Measurements from ENCODE around the gene COL23A1.

The COL23A1 gene

GRCh38 chr5:178347956-178348355 is 242.2 kb downstream of the COL23A1 start:
- no peak overlapping the region for H3K4me3 ChIP-seq (ENCODE audit: low read length)
- H3K9ac ChIP-seq (ENCODE audit: low read length) = no peak overlapping the region
- no peak overlapping the region for H3K27ac ChIP-seq (ENCODE audit: low read length)
- H3K4me1 ChIP-seq (ENCODE audit: control insufficient read depth, low read depth, low read length) = peaks cover 7% of the 10 kb centered on the region
- no peaks in the 10 kb centered on the region for H3K36me3 ChIP-seq (ENCODE audit: control insufficient read depth, low read depth, low read length)
- H3K27me3 ChIP-seq (ENCODE audit: control insufficient read depth, insufficient read depth, low read length) = no peaks in the 10 kb centered on the region
- no peaks in the 10 kb centered on the region for H3K9me3 ChIP-seq (ENCODE audit: control insufficient read depth, low read depth, low read length)

- no peaks in the 10 kb centered on the region for H3K9me3 ChIP-seq (ENCODE audit: control insufficient read depth, low read depth, low read length)
- H3K27ac ChIP-seq (ENCODE audit: low read length) = no peak overlapping the region
- H3K9ac ChIP-seq (ENCODE audit: low read length) = no peak overlapping the region
- no peak overlapping the region for H3K4me3 ChIP-seq (ENCODE audit: low read length)
- no peaks in the 10 kb centered on the region for H3K27me3 ChIP-seq (ENCODE audit: control insufficient read depth, insufficient read depth, low read length)
- H3K4me1 ChIP-seq (ENCODE audit: control insufficient read depth, low read depth, low read length) = peaks cover 7% of the 10 kb centered on the region
- H3K36me3 ChIP-seq (ENCODE audit: control insufficient read depth, low read depth, low read length) = no peaks in the 10 kb centered on the region
These were observed 243.4 kb downstream of the COL23A1 start for GRCh38 chr5:178346607-178347334.

GRCh38 chr5:178343306-178343705 is 246.9 kb downstream of the COL23A1 start:
- H3K9me3 ChIP-seq (ENCODE audit: control insufficient read depth, low read depth, low read length) = no peaks in the 10 kb centered on the region
- no peak overlapping the region for H3K4me3 ChIP-seq (ENCODE audit: low read length)
- no peak overlapping the region for H3K9ac ChIP-seq (ENCODE audit: low read length)
- no peaks in the 10 kb centered on the region for H3K4me1 ChIP-seq (ENCODE audit: control insufficient read depth, low read depth, low read length)
- no peaks in the 10 kb centered on the region for H3K27me3 ChIP-seq (ENCODE audit: control insufficient read depth, insufficient read depth, low read length)
- no peaks in the 10 kb centered on the region for H3K36me3 ChIP-seq (ENCODE audit: control insufficient read depth, low read depth, low read length)
- H3K27ac ChIP-seq (ENCODE audit: low read length) = no peak overlapping the region

GRCh38 chr5:178341851-178342140 is 248.4 kb downstream of the COL23A1 start:
- H3K4me1 ChIP-seq (ENCODE audit: control insufficient read depth, low read depth, low read length) = no peaks in the 10 kb centered on the region
- no peak overlapping the region for H3K27ac ChIP-seq (ENCODE audit: low read length)
- no peaks in the 10 kb centered on the region for H3K27me3 ChIP-seq (ENCODE audit: control insufficient read depth, insufficient read depth, low read length)
- H3K4me3 ChIP-seq (ENCODE audit: low read length) = no peak overlapping the region
- H3K36me3 ChIP-seq (ENCODE audit: control insufficient read depth, low read depth, low read length) = no peaks in the 10 kb centered on the region
- H3K9me3 ChIP-seq (ENCODE audit: control insufficient read depth, low read depth, low read length) = no peaks in the 10 kb centered on the region
- H3K9ac ChIP-seq (ENCODE audit: low read length) = no peak overlapping the region

GRCh38 chr5:178341091-178341850 is 248.9 kb downstream of the COL23A1 start:
- Histone ChIP-seq H3K4me3 (ENCODE audit: low read length) (no peak overlapping the region), H3K36me3 (ENCODE audit: control insufficient read depth, low read depth, low read length) (no peaks in the 10 kb centered on the region), H3K27me3 (ENCODE audit: control insufficient read depth, insufficient read depth, low read length) (no peaks in the 10 kb centered on the region), H3K9me3 (ENCODE audit: control insufficient read depth, low read depth, low read length) (no peaks in the 10 kb centered on the region), H3K9ac (ENCODE audit: low read length) (no peak overlapping the region), H3K27ac (ENCODE audit: low read length) (no peak overlapping the region), H3K4me1 (ENCODE audit: control insufficient read depth, low read depth, low read length) (no peaks in the 10 kb centered on the region)

GRCh38 chr5:178340637-178341036 is 249.6 kb downstream of the COL23A1 start:
- Histone ChIP-seq H3K27me3 (ENCODE audit: control insufficient read depth, insufficient read depth, low read length) (no peaks in the 10 kb centered on the region), H3K9ac (ENCODE audit: low read length) (no peak overlapping the region), H3K4me3 (ENCODE audit: low read length) (no peak overlapping the region), H3K9me3 (ENCODE audit: control insufficient read depth, low read depth, low read length) (no peaks in the 10 kb centered on the region), H3K27ac (ENCODE audit: low read length) (no peak overlapping the region), H3K4me1 (ENCODE audit: control insufficient read depth, low read depth, low read length) (no peaks in the 10 kb centered on the region), H3K36me3 (ENCODE audit: control insufficient read depth, low read depth, low read length) (no peaks in the 10 kb centered on the region)

GRCh38 chr5:178340187-178340586 is 250.0 kb downstream of the COL23A1 start:
- Histone ChIP-seq H3K9ac (ENCODE audit: low read length) (no peak overlapping the region), H3K4me1 (ENCODE audit: control insufficient read depth, low read depth, low read length) (no peaks in the 10 kb centered on the region), H3K36me3 (ENCODE audit: control insufficient read depth, low read depth, low read length) (no peaks in the 10 kb centered on the region), H3K27me3 (ENCODE audit: control insufficient read depth, insufficient read depth, low read length) (no peaks in the 10 kb centered on the region), H3K4me3 (ENCODE audit: low read length) (no peak overlapping the region), H3K9me3 (ENCODE audit: control insufficient read depth, low read depth, low read length) (no peaks in the 10 kb centered on the region), H3K27ac (ENCODE audit: low read length) (no peak overlapping the region)

GRCh38 chr5:178339272-178339671 is 250.9 kb downstream of the COL23A1 start:
- no peaks in the 10 kb centered on the region for H3K27me3 ChIP-seq (ENCODE audit: control insufficient read depth, insufficient read depth, low read length)
- no peak overlapping the region for H3K27ac ChIP-seq (ENCODE audit: low read length)
- H3K36me3 ChIP-seq (ENCODE audit: control insufficient read depth, low read depth, low read length) = no peaks in the 10 kb centered on the region
- H3K4me3 ChIP-seq (ENCODE audit: low read length) = no peak overlapping the region
- H3K4me1 ChIP-seq (ENCODE audit: control insufficient read depth, low read depth, low read length) = no peaks in the 10 kb centered on the region
- H3K9me3 ChIP-seq (ENCODE audit: control insufficient read depth, low read depth, low read length) = no peaks in the 10 kb centered on the region
- no peak overlapping the region for H3K9ac ChIP-seq (ENCODE audit: low read length)

- H3K27me3 ChIP-seq (ENCODE audit: control insufficient read depth, insufficient read depth, low read length) = no peaks in the 10 kb centered on the region
- no peak overlapping the region for H3K9ac ChIP-seq (ENCODE audit: low read length)
- H3K27ac ChIP-seq (ENCODE audit: low read length) = no peak overlapping the region
- H3K4me3 ChIP-seq (ENCODE audit: low read length) = no peak overlapping the region
- H3K9me3 ChIP-seq (ENCODE audit: control insufficient read depth, low read depth, low read length) = no peaks in the 10 kb centered on the region
- no peaks in the 10 kb centered on the region for H3K36me3 ChIP-seq (ENCODE audit: control insufficient read depth, low read depth, low read length)
- H3K4me1 ChIP-seq (ENCODE audit: control insufficient read depth, low read depth, low read length) = no peaks in the 10 kb centered on the region
These were observed 251.4 kb downstream of the COL23A1 start for GRCh38 chr5:178338750-178339144.

GRCh38 chr5:178338126-178338749 is 252.0 kb downstream of the COL23A1 start:
- Histone ChIP-seq H3K4me3 (ENCODE audit: low read length) (no peak overlapping the region), H3K27me3 (ENCODE audit: control insufficient read depth, insufficient read depth, low read length) (no peaks in the 10 kb centered on the region), H3K9me3 (ENCODE audit: control insufficient read depth, low read depth, low read length) (no peaks in the 10 kb centered on the region), H3K9ac (ENCODE audit: low read length) (no peak overlapping the region), H3K36me3 (ENCODE audit: control insufficient read depth, low read depth, low read length) (no peaks in the 10 kb centered on the region), H3K27ac (ENCODE audit: low read length) (no peak overlapping the region), H3K4me1 (ENCODE audit: control insufficient read depth, low read depth, low read length) (no peaks in the 10 kb centered on the region)

- Histone ChIP-seq H3K9me3 (ENCODE audit: control insufficient read depth, low read depth, low read length) (no peaks in the 10 kb centered on the region), H3K27ac (ENCODE audit: low read length) (no peak overlapping the region), H3K27me3 (ENCODE audit: control insufficient read depth, insufficient read depth, low read length) (no peaks in the 10 kb centered on the region), H3K4me3 (ENCODE audit: low read length) (no peak overlapping the region), H3K9ac (ENCODE audit: low read length) (no peak overlapping the region), H3K4me1 (ENCODE audit: control insufficient read depth, low read depth, low read length) (no peaks in the 10 kb centered on the region), H3K36me3 (ENCODE audit: control insufficient read depth, low read depth, low read length) (no peaks in the 10 kb centered on the region)
These were observed 252.9 kb downstream of the COL23A1 start for GRCh38 chr5:178337334-178337741.
